ENCODE results near the gene AP3S1.
"Not testable (repeated sequence)": the region's sequence is repeated elsewhere in the genome, so short reads cannot be mapped to it uniquely, and the experiment has no call there.

The AP3S1 gene

DNA sequence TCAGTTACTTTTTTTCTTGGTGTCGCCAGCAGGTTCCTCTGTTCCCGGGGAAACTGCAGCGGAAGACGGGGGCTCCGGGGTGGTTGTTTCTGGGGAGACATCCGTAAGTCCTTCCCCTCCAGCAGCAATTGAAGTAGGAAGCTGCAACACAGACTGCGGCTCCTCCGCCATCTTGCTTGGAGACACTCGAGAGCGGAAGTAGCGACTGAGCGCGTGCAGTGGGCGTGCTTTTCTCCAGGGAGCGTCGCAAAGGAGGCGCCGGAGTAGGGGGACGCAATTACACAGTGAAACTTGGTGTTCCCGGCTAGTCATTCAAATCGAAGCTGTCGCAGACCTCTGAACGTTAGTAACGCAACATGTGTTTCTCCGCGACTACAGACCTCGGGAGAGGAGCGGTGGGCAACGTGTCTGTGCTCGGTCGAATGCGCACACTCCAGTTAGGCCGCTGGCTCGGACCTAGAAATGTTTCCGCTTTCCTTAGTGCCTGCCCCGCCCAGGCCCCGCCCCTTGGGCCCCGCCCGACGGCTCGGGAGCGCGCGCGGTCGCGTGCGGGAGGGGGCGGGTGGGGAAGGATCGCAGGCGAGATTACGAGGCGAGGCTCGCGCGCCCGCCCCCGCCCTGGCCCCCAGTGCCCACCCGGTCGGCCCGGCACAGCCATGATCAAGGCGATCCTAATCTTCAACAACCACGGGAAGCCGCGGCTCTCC lies at the start of gene AP3S1, which contains the start of gene ATG12:
Gene AP3S1, plus strand, starts transcription at position 554 of the 707 bp plus-strand sequence. Its CDS starts 103 bp downstream, at position 657.
Gene ATG12, minus strand, starts transcription at position 184 of the 707 bp plus-strand sequence. Its CDS starts 13 bp downstream, at position 171.
- DNase-seq (ENCODE audit: low read depth in 2 of 2), result peak; percentile 82 to 86

- no peak for DNase-seq (ENCODE audit: low read depth in 2 of 2)
These were observed 46.0 kb upstream of the AP3S1 start for GRCh38 chr5:115795700-115796099.

- no peak for DNase-seq (ENCODE audit: low read depth in 2 of 2)
These were observed 45.1 kb upstream of the AP3S1 start for GRCh38 chr5:115796656-115797055.

DNA sequence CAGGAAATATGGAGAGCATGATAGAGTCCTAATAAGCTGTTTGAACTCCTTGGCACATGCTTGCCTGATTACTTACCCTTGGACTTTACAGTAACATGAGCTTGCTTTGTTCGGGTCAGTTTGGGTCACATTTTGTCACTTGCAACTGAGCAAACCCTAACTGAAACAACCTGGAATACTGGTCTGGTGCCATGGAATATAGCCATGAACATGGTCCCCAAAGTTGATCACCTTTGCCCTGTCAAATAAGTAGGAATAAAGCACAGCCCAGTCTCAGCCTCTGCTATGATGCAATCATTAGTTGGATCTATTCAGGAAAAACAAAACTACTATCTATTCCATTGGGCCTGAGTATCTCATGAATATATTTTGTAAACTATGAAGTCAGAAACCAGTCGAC lies 43.5 kb upstream of the AP3S1 start:
- no peak for DNase-seq (ENCODE audit: low read depth in 2 of 2)

DNA sequence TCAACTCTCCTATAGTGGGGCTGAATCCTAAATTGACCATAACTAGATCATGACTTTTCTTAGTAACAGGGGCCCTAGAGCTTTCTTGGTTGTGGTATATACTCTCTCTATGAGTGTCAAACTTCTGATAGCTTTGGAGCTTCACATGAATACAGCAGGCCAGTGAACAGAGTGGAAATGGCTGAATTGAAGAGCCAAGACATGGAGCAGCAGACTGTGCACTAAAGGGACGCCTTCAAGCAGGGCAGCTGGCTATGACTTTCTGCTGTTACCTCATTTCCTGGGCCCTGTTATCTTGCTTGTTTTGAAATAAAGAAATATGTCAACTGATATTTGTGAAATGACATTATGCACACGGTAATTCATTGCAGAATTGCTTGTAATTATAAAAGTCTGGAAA lies 41.6 kb upstream of the AP3S1 start:
- no peak for DNase-seq (ENCODE audit: low read depth in 2 of 2)

DNA sequence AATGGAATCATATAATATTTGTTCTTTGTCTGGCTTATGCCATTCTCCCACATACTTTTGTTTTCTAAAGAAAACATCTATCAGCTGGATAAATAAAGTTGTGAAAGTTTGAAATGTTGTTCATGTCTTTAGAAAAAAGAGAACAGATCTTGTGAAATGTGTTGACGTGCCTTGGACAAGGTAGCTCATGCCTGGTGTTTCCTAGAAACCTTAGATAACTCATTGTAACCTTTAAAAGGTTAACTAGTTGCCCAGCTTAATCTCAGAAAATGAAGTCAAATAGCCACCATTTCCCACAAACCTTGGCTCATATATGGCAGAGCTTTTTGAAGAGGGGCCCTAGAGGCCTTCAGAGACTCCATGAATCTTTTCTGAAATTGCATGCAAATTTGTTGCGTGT lies 40.6 kb upstream of the AP3S1 start:
- DNase-seq (ENCODE audit: low read depth in 2 of 2), result no peak

DNA sequence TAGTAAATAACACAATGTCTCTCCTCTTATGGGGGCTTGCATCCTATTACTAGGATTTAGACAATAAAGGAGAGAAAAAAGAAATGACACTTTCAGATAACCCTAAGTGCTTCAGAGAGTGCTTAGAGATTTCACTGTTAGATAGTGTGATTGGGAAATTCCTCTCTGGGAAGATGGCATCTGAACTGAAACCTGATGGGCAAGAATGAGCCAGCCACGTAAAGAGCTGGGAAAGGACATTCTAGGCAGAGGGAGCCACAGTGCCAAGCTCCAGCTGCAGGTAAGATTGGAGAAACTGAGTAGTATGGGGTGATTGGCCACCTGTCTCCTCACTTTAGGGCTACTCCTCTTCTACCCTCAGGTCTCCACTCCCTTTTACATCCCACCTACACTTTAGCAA lies 39.8 kb upstream of the AP3S1 start:
- DNase-seq (ENCODE audit: low read depth in 2 of 2), result no peak

DNA sequence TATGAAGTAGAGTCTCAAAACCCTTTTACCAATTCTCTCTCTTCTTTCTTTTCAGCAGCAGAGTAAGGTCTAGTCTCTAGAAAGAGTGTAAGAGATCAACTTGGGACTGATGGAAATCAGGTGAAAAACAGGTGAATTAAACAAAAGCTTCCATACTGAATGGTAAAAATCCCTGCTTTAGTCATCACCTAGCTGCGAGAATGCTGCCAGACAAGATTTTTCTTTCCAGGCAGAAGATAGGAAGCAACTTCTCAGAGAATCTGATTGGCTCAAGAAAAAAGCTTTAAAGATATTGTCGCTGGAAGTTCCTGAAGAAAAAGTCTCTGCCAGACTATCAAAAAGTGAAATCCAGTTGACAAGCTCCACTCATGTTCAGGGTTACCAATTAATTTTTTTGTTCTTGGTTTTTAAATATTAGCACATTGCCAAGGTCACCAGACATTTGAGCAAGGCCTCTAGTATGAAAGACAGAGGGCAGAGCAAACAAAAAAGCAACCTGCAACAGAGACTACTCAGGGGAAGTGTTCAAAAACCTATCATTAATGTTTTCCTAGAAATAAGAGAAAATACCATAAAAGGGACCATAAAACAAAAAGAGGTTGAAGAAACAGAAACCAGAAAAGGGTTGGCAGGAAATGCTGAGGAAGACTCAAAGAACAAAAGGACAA lies 34.6 kb upstream of the AP3S1 start:
- no peak for DNase-seq (ENCODE audit: low read depth in 2 of 2)

DNA sequence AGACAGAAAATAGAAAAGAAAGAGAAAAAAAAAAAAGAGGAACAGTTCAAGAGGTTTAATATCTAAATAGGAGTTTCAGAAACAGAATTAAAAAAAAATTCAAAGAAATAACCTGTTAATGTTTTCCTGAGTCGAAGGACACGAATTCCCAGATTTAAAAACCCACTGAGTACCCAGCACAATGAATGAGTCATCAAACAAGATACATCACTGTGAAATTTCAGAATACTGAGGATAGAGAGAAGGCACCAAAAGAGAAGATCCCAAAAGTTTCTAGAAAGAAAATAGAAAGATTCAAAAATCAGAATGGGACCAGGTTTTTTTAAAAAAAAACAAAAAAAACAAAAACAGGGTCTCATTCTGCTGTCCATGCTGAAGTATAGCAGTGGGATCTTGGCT lies 34.1 kb upstream of the AP3S1 start:
- DNase-seq (ENCODE audit: low read depth in 2 of 2), result no peak

GRCh38 chr5:115808066-115808465 lies 33.7 kb upstream of the AP3S1 start:
- DNase-seq (ENCODE audit: low read depth in 2 of 2), result not testable (repeated sequence)

- no peak for DNase-seq (ENCODE audit: low read depth in 2 of 2)
These were observed 31.8 kb upstream of the AP3S1 start for GRCh38 chr5:115809946-115810345.

DNA sequence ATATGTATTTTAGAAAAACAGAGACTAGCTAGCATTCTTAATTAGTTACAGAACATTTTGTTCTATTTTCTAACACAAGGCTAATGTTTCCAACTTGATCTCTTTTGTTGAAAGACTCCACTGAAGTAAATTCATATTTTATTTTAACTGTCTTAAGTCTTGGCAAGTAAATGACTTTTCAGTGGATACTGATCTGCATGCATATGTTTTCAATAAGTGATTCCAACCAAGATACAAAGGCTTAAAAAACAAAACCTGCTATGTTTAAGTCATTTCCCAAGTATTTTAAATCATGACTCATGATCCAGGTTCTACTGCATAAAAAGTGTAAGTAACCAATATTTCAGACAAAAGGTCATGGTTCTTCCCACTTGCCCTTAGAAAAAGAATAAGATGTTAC lies 31.0 kb upstream of the AP3S1 start:
- no peak for DNase-seq (ENCODE audit: low read depth in 2 of 2)

GRCh38 chr5:115811406-115811805 lies 30.3 kb upstream of the AP3S1 start:
- DNase-seq (ENCODE audit: low read depth in 2 of 2), result no peak

DNA sequence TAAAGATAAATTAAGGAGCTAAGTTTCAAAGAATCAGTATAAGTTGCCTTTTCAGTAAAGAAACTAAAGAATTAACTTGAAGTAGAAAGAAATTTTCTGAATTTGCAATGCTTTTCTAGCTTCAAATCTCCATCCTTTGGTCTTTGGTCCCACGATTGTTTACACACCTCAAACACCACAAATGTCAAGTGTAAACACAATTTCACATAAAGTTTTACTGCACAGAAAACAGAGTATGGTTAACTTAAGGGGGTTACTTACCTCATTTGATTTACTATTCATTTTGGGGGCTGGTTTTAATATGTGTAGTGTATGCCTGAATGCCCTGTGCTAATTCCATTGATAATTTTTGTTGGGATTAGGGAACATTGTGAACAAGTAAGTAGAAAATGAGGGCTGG lies 29.4 kb upstream of the AP3S1 start:
- DNase-seq (ENCODE audit: low read depth in 2 of 2), result no peak

GRCh38 chr5:115813719-115814118 lies 28.0 kb upstream of the AP3S1 start:
- DNase-seq (ENCODE audit: low read depth in 2 of 2), result no peak

DNA sequence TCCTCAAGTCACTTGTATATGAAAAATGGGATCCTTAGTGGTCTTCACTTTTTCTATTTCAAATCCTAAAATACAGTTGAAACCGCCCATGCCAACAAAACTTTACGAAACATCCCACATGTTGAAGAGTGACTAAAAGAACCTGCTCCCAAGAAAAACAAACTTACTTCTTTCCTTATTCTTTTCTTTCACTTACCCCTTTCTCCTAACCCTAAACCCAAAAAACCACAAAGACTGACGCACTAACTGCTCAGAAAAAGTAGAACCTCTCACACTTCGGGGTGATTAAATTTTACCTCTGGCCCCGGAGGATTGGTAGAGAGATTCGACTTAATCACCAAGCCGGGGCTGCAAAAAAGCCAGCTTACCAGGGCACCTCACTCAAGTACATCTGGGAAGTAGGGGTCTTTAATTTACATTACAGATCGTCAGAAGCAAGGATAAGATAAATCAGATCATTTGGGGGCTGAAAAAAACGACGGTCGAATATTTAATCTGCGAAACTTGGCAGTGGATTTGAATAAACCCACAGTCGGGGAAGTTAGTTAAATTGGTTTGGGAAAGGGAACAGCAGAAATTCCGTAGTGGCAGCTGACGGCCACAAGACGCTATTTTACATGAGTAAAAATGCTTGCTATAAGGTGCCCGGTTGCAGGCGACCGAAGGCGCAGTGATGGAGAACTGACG lies 26.6 kb upstream of the AP3S1 start:
- no peak for DNase-seq (ENCODE audit: low read depth in 2 of 2)

DNA sequence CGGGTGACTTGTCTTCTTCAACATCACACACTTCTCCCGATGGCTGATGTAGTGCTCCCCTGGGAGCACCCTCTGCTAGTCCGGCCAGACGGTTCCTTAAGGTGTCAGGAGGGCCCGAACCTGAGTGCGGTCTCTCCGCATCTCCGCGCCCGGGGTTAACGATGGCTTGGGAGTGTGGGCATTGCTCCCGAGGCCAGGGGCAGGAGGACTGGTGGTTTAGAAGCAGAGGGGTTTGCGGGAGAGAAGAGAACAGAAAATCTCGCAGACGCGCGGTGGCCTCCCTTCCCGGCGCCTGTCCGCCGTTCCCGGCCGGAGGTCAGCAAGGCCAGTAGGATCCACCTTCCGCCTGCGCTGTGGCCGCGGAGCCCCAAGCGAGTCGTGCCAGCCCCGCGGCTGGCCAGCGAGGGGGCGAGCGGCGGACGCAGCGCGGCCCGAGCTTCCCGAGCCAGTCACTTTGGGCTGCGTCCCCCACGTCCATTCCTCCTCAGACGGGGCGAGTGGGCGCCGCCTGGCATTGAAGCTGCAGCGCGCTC lies 26.0 kb upstream of the AP3S1 start:
- DNase-seq (ENCODE audit: low read depth in 2 of 2), result no peak

DNA sequence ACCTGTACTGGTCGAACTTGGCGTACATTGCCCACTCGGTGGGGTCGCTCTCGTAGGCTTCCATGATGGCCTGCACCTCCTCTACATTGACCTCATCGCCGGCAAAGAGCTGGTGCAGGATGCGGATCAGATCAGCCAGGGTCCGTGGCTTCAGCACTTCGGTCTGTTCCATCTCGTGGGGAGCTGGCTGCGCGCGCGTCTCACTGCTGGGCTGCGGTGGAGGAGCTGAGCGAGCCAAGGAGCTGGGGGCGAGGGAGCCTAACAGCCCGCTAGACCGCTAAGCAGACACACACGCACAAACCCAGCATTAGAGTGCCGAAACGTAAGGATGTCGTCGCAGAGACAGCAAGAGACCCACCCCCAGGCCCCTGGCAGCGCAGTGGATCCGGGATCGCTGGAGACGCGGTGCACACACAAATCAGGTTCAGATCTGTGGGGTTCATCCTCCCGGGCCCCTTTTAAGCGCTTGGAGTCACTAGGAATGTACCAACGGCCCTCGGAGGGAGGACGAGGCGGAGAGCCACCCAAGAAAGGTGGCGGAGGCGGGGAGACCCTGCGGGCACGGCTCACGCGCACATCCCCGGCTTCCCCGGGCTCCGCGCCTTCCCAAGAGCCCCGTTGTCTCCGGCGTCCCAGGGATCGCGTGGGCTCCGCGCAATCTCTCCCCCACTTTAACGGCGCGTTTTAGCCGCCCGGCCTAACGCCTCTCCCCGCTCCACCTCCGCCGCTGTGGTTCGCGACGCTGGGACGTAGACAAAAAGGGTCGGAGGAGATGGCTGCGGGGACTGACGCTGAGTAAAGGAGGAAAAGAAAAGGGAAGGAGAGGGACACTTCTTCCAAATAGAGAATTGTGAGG lies 25.3 kb upstream of the AP3S1 start, which contains the start of gene CDO1:
Gene CDO1, minus strand, starts transcription at position 434 of the 856 bp plus-strand sequence. Its CDS starts 262 bp downstream, at position 172.
- DNase-seq (ENCODE audit: low read depth in 2 of 2), result no peak

- no peak for DNase-seq (ENCODE audit: low read depth in 2 of 2)
These were observed 24.3 kb upstream of the AP3S1 start for GRCh38 chr5:115817386-115817785.

DNA sequence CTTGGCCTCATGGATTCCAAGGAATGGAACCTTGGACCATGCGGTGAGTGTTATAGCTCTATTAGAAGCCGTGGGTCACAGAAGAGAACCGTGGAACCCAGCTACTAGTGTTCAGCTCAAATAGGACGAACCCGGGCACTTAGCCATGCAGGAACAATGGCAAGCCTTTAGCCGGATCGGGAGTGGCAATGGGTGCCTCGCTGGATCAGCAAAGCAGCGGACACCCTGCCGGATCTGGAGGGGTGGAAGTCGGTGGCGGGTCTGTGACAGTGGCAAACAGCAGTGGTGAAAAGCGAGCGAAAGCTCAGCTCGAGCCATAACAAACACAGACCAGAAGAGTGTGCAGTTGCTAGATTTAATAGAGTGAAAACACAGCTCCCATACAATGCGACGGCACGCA lies 22.9 kb upstream of the AP3S1 start:
- no peak for DNase-seq (ENCODE audit: low read depth in 2 of 2)

- no peak for DNase-seq (ENCODE audit: low read depth in 2 of 2)
These were observed 20.9 kb upstream of the AP3S1 start for GRCh38 chr5:115820846-115821245.
